DLD1 (cell line): ENCODE measurements around the gene SPATA33.
"Not testable (repeated sequence)": the region's sequence is repeated elsewhere in the genome, so short reads cannot be mapped to it uniquely, and the experiment has no call there.

Source experiments
- in situ Hi-C: cut with HindIII; loops from 2 replicates; pipeline ENCODE4 v1.10.0; 2017; ENCODE audit warnings: low sequenced_read_pairs

SPATA33 gene

GRCh38 chr16:89658221-89658879 is 714 bp downstream of the SPATA33 start:
- in situ Hi-C loops = no loop called here

GRCh38 chr16:89660146-89660545 is 2.5 kb downstream of the SPATA33 start:
- in situ Hi-C loops = no loop called here

- in situ Hi-C loops = no loop called here
Measured at GRCh38 chr16:89661215-89661614, 3.6 kb downstream of the SPATA33 start.

- in situ Hi-C loops = not testable (repeated sequence)
Measured at GRCh38 chr16:89664238-89664637, 6.6 kb downstream of the SPATA33 start.

GRCh38 chr16:89667000-89667399 is 9.4 kb downstream of the SPATA33 start:
- in situ Hi-C loops = not testable (repeated sequence)

- in situ Hi-C loops = no loop called here
Measured at GRCh38 chr16:89667633-89668032, 10.0 kb downstream of the SPATA33 start.

- in situ Hi-C loops = no loop called here
Measured at GRCh38 chr16:89668790-89669158, 11.1 kb downstream of the SPATA33 start.

GRCh38 chr16:89669755-89670154 is 12.1 kb downstream of the SPATA33 start:
- in situ Hi-C loops = no loop called here

- in situ Hi-C loops = no loop called here
Measured at GRCh38 chr16:89670496-89671431, 13.1 kb downstream of the SPATA33 start.

GRCh38 chr16:89671565-89671964 is 13.9 kb downstream of the SPATA33 start:
- in situ Hi-C loops = not testable (repeated sequence)

- in situ Hi-C loops = no loop called here
Measured at GRCh38 chr16:89672177-89672941, 14.7 kb downstream of the SPATA33 start.

- in situ Hi-C loops = no loop called here
Measured at GRCh38 chr16:89678258-89678657, 20.6 kb downstream of the SPATA33 start.

- in situ Hi-C loops = no loop called here
Measured at GRCh38 chr16:89685916-89686315, 28.3 kb downstream of the SPATA33 start.

GRCh38 chr16:89686520-89687091 is 29.0 kb downstream of the SPATA33 start, which contains the start of gene CDK10:
Gene CDK10 (plus strand): TSS chr16:89686689. CDS start chr16:89686711, 22 bp downstream.
- in situ Hi-C loops = no loop called here

- in situ Hi-C loops = no loop called here
Measured at GRCh38 chr16:89687092-89687940, 29.7 kb downstream of the SPATA33 start.

- in situ Hi-C loops = no loop called here
Measured at GRCh38 chr16:89688395-89688794, 30.8 kb downstream of the SPATA33 start.

- in situ Hi-C loops = no loop called here
Measured at GRCh38 chr16:89689142-89689541, 31.5 kb downstream of the SPATA33 start.

GRCh38 chr16:89689621-89690020 is 32.0 kb downstream of the SPATA33 start:
- in situ Hi-C loops = not testable (repeated sequence)

GRCh38 chr16:89690392-89690901 is 32.8 kb downstream of the SPATA33 start:
- in situ Hi-C loops = no loop called here
